GM12878 (cell line): ENCODE measurements around the gene PTPRD. TPM values are rescaled to one million over a fixed set of nuclear protein-coding genes. Genes with fewer than 3 reads are reported as not detected.

Experiments
- ATAC-seq: fragments of 200-7000 bp; cut with Tn5 transposase; 3 replicates; pipeline ENCODE4 v1.9.1; 2020; ENCODE audit warnings: mild to moderate bottlenecking, moderate library complexity
- BruUV-seq: library from RNA; stranded (reverse); fragments of 400-500 nt; replicated peaks from 2 replicates; lab custom pipeline; 2021; lab: Mats Ljungman, UMichigan
- CTCF ChIA-PET: fragments of 300-600 bp; sonication (Branson Sonifier 250); formaldehyde crosslinking; extraction: SDS; loops from one replicate; lab custom pipeline; 2021; ENCODE audit warnings: inconsistent platforms; lab: Yijun Ruan, JAX
- POLR2A ChIA-PET: fragments of 350-600 bp; formaldehyde crosslinking; extraction: SDS; loops from one replicate; lab custom pipeline; 2021; ENCODE audit warnings: inconsistent platforms; lab: Charles Lee
- RAD21 ChIA-PET: fragments of 300-600 bp; sonication (Branson Sonifier 250); formaldehyde crosslinking; loops from one replicate; lab custom pipeline; 2023; ENCODE audit warnings: antibody characterized with exemption; ENCODE audit not compliant: unreplicated experiment; lab: Charles Lee
- SMC1A ChIA-PET: fragments of 300-600 bp; sonication (Branson Sonifier 250); formaldehyde crosslinking; loops from one replicate; lab custom pipeline; 2023; ENCODE audit not compliant: unreplicated experiment, uncharacterized antibody; lab: Charles Lee
- DNase-seq: peaks from one replicate; pipeline ENCODE4 v3.0.0-alpha.2; 2011; ENCODE audit warnings: low read depth, low spot score
- FAIRE-seq: peaks from 3 replicates; lab custom pipeline; 2011; peaks lifted over from hg19 to GRCh38; lab: Jason Lieb, UNC
- H2AFZ ChIP-seq: 2 replicates; pipeline ENCODE4 v1.6.0; 2011; ENCODE audit warnings: low read depth, low read length, control low read depth; ENCODE audit not compliant: control insufficient read depth
- H3K27ac ChIP-seq: 2 replicates; pipeline ENCODE4 v1.5.1; 2011; ENCODE audit warnings: control low read depth; ENCODE audit not compliant: control insufficient read depth, insufficient read depth
- H3K27me3 ChIP-seq, 2 experiments: replicated peaks in 1 of 2; 2 replicates each; pipeline versions ENCODE4 v1.6.0 to v1.6.1; 2011; ENCODE audit warnings: low read length in 1 of 2; ENCODE audit not compliant: control insufficient read depth in 2 of 2, insufficient read depth in 2 of 2
- H3K36me3 ChIP-seq, 2 experiments: 2 replicates each; pipeline ENCODE4 v1.5.1; 2011; ENCODE audit warnings: low read length in 1 of 2; ENCODE audit not compliant: control insufficient read depth in 2 of 2, insufficient read depth in 2 of 2
- H3K4me1 ChIP-seq: 2 replicates; pipeline ENCODE4 v1.6.1; 2011; ENCODE audit warnings: mild to moderate bottlenecking, low read length, moderate library complexity, mixed read lengths; ENCODE audit not compliant: control insufficient read depth, insufficient read depth
- H3K4me2 ChIP-seq: 2 replicates; pipeline ENCODE4 v1.6.0; 2011; ENCODE audit warnings: control low read depth; ENCODE audit not compliant: control insufficient read depth, insufficient read depth
- H3K4me3 ChIP-seq: fragments of 200-600 bp; sonication (generic); 2 replicates; pipeline ENCODE4 v1.5.1; 2016
- H3K79me2 ChIP-seq: 2 replicates; pipeline ENCODE4 v1.6.0; 2011; ENCODE audit warnings: low read length; ENCODE audit not compliant: control insufficient read depth, insufficient read depth
- H3K9ac ChIP-seq: 2 replicates; pipeline ENCODE4 v1.8.0; 2011; ENCODE audit warnings: low read length, control low read depth, mixed read lengths; ENCODE audit not compliant: control insufficient read depth, insufficient read depth
- H3K9me3 ChIP-seq: replicated peaks from 3 replicates; pipeline ENCODE4 v1.5.1; 2011; ENCODE audit warnings: mild to moderate bottlenecking, low read length; ENCODE audit not compliant: control insufficient read depth, insufficient read depth
- H4K20me1 ChIP-seq: 2 replicates; pipeline ENCODE4 v1.6.0; 2011; ENCODE audit not compliant: control insufficient read depth, insufficient read depth
- ASH2L ChIP-seq: fragments of 300-600, 200-600 bp; sonication (generic); IDR thresholded peaks from 2 replicates; pipeline ENCODE4 v1.6.1; 2017; ENCODE audit warnings: low read depth, mild to moderate bottlenecking, borderline replicate concordance
- CBX5 ChIP-seq: sonication (generic); IDR thresholded peaks from 2 replicates; pipeline ENCODE4 v1.6.1; 2016; ENCODE audit warnings: low read depth, moderate library complexity, mild to moderate bottlenecking, inconsistent platforms
- CEBPB ChIP-seq, 2 experiments: fragments of 150-350 bp in 1 of 2; IDR thresholded peaks; 2 replicates each; pipeline ENCODE4 v1.6.1; 2012 to 2014; ENCODE audit warnings: low read depth in 2 of 2, low read length in 2 of 2, borderline replicate concordance in 1 of 2, inconsistent platforms in 1 of 2
- EED ChIP-seq: sonication (generic); IDR thresholded peaks from 2 replicates; pipeline ENCODE4 v1.6.1; 2016; ENCODE audit warnings: antibody characterized with exemption, low read depth
- MXI1 ChIP-seq: fragments of 150-350 bp; IDR thresholded peaks from 2 replicates; pipeline ENCODE4 v1.6.1; 2011; ENCODE audit warnings: low read depth, mild to moderate bottlenecking, inconsistent platforms, low read length, improper control_type of control experiment
- NFIC ChIP-seq: IDR thresholded peaks from 2 replicates; pipeline ENCODE4 v1.6.1; 2012; ENCODE audit warnings: low read depth, mild to moderate bottlenecking, inconsistent platforms, low read length, moderate library complexity
- NFXL1 ChIP-seq: fragments of 450-650 bp; IDR thresholded peaks from 2 replicates; pipeline ENCODE4 v1.6.1; 2017; ENCODE audit warnings: antibody characterized with exemption, mild to moderate bottlenecking, borderline replicate concordance
- POLR2AphosphoS2 ChIP-seq: IDR thresholded peaks from 2 replicates; pipeline ENCODE4 v1.6.1; 2011; ENCODE audit warnings: low read depth, mild to moderate bottlenecking, low read length, improper control_type of control experiment, moderate library complexity
- STAT1 ChIP-seq: fragments of 450-650 bp; conservative IDR thresholded peaks from 2 replicates; pipeline ENCODE4 v1.6.1; 2014; ENCODE audit warnings: antibody characterized with exemption, mild to moderate bottlenecking
- TCF7 ChIP-seq: IDR thresholded peaks from 2 replicates; pipeline ENCODE4 v1.6.1; 2014; ENCODE audit warnings: antibody characterized with exemption, borderline replicate concordance
- ZNF384 ChIP-seq: IDR thresholded peaks from 2 replicates; pipeline ENCODE4 v1.6.1; 2012; ENCODE audit warnings: low read depth, mild to moderate bottlenecking, low read length, improper control_type of control experiment, borderline replicate concordance
- in situ Hi-C: fragments of 300-500 bp; cut with MboI; formaldehyde crosslinking; loops from 9 replicates; pipeline ENCODE4 v1.14.3; 2018; ENCODE audit warnings: mixed read lengths
- intact Hi-C: fragments of 100-400 bp; cut with micrococcal nuclease; formaldehyde crosslinking; loops from one replicate; pipeline ENCODE4 v1.14.2; 2022; ENCODE audit not compliant: unreplicated experiment
- polyA plus RNA-seq, 11 experiments: library from polyadenylated mRNA; depleted of rRNA in 4 of 11; unstranded in 6 of 11; stranded (reverse) in 5 of 11; fragments of >200 nt; fragmentation: Nextera tagmentation in 4 of 11; fragmentation: Illumina TruSeq in 1 of 11; extraction: Ambion mirVana in 4 of 11; extraction: Trizol in 1 of 11; gene quantifications; 1 replicate in 1 of 11; 2 replicates in 10 of 11; pipeline versions ENCODE4 v1.2.1 to v1.2.3, GENCODE V29; 2011 to 2016; ENCODE audit warnings: inconsistent platforms in 2 of 11, missing spikeins in 2 of 11, low read depth in 1 of 11
- total RNA-seq, 4 experiments: library from RNA; depleted of rRNA in 3 of 4; stranded (reverse); fragments of >200 nt in 3 of 4; fragmentation: Illumina TruSeq in 1 of 4; extraction: Trizol in 1 of 4; gene quantifications; 2 replicates each; pipeline versions ENCODE4 v1.2.1 to v1.2.3, GENCODE V29; 2013 to 2021
- TF ChIP-seq, protein P1 (sequence below): fragments of 450-650 bp; IDR thresholded peaks from 2 replicates; pipeline ENCODE4 v1.6.1; 2018; ENCODE audit warnings: mild to moderate bottlenecking, low read depth, moderate library complexity; ENCODE audit not compliant: partially characterized antibody
- TF ChIP-seq, protein P2 (sequence below): IDR thresholded peaks from 2 replicates; pipeline ENCODE4 v1.6.1; 2011; ENCODE audit warnings: low read depth, mild to moderate bottlenecking, low read length, moderate library complexity, borderline replicate concordance; ENCODE audit errors: extremely low read depth
- TF ChIP-seq, protein P3 (sequence below): fragments of 450-650 bp; IDR thresholded peaks from 2 replicates; pipeline ENCODE4 v1.6.1; 2017; ENCODE audit warnings: mild to moderate bottlenecking, moderate library complexity

The PTPRD gene
- total and polyA plus RNA-seq, 10 of the 15 experiments (the other 5 are each of a cell fraction or from before 2014, with no cell fraction given): under 0.01 to 0.05 (median 0.01) TPM; not detected in 7

DNA sequence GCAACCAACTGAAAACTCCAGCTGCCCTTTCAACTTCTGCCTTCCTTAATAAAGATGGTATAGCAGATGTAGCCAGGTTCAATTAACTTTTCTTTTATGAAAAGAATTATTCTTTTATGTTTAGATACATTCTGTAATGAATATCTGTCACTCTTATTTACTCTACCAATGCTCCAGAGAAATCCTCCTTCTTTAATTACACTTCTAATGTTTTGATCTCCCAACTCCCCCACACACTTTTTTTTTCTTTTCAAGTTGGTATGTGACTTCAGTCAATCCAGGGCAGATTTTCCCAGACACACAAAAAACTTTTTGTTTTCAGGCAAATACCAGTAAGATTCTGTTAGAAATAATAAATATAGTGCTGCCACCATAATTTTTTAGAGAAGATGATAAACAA is 1813.2 kb downstream of the PTPRD start:
- CTCF ChIA-PET: no interaction called here
- Histone ChIP-seq H3K9ac (no peak overlapping the region), H4K20me1 (no peaks in the 10 kb centered on the region), H3K27ac (no peak overlapping the region), H3K4me2 (no peak overlapping the region), H3K4me3 (no peak overlapping the region), H3K4me1 (no peaks in the 10 kb centered on the region), H3K79me2 (no peaks in the 10 kb centered on the region), H3K36me3 (no peaks in the 10 kb centered on the region), H3K9me3 (no peaks in the 10 kb centered on the region), H2AFZ (no peak overlapping the region), H3K27me3 (no peaks in the 10 kb centered on the region)
- in situ Hi-C loops (no loop called here), intact Hi-C loops (no loop called here)
- ATAC-seq (no peak), DNase-seq (no peak), FAIRE-seq (no peak)
- RAD21 ChIA-PET: no interaction called here
- POLR2A ChIA-PET: no interaction called here
- SMC1A ChIA-PET: no interaction called here
- BruUV-seq: no TSS peak
- TF ChIP-seq, protein P1, sequence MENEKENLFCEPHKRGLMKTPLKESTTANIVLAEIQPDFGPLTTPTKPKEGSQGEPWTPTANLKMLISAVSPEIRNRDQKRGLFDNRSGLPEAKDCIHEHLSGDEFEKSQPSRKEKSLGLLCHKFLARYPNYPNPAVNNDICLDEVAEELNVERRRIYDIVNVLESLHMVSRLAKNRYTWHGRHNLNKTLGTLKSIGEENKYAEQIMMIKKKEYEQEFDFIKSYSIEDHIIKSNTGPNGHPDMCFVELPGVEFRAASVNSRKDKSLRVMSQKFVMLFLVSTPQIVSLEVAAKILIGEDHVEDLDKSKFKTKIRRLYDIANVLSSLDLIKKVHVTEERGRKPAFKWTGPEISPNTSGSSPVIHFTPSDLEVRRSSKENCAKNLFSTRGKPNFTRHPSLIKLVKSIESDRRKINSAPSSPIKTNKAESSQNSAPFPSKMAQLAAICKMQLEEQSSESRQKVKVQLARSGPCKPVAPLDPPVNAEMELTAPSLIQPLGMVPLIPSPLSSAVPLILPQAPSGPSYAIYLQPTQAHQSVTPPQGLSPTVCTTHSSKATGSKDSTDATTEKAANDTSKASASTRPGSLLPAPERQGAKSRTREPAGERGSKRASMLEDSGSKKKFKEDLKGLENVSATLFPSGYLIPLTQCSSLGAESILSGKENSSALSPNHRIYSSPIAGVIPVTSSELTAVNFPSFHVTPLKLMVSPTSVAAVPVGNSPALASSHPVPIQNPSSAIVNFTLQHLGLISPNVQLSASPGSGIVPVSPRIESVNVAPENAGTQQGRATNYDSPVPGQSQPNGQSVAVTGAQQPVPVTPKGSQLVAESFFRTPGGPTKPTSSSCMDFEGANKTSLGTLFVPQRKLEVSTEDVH: no peak
- TF ChIP-seq MXI1 (no peak), ASH2L (no peak), CBX5 (no peak), POLR2AphosphoS2 (no peak), TCF7 (no peak), NFXL1 (no peak), STAT1 (no peak), CEBPB (IDR thresholded peaks at IDR 0.05; ENCODE audit: borderline replicate concordance in 1 of 2, low read depth in 2 of 2, low read length in 2 of 2) (no peak), EED (no peak), ZNF384 (no peak), NFIC (no peak)
- TF ChIP-seq, protein P2, sequence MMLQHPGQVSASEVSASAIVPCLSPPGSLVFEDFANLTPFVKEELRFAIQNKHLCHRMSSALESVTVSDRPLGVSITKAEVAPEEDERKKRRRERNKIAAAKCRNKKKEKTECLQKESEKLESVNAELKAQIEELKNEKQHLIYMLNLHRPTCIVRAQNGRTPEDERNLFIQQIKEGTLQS: no peak
- TF ChIP-seq, protein P3, sequence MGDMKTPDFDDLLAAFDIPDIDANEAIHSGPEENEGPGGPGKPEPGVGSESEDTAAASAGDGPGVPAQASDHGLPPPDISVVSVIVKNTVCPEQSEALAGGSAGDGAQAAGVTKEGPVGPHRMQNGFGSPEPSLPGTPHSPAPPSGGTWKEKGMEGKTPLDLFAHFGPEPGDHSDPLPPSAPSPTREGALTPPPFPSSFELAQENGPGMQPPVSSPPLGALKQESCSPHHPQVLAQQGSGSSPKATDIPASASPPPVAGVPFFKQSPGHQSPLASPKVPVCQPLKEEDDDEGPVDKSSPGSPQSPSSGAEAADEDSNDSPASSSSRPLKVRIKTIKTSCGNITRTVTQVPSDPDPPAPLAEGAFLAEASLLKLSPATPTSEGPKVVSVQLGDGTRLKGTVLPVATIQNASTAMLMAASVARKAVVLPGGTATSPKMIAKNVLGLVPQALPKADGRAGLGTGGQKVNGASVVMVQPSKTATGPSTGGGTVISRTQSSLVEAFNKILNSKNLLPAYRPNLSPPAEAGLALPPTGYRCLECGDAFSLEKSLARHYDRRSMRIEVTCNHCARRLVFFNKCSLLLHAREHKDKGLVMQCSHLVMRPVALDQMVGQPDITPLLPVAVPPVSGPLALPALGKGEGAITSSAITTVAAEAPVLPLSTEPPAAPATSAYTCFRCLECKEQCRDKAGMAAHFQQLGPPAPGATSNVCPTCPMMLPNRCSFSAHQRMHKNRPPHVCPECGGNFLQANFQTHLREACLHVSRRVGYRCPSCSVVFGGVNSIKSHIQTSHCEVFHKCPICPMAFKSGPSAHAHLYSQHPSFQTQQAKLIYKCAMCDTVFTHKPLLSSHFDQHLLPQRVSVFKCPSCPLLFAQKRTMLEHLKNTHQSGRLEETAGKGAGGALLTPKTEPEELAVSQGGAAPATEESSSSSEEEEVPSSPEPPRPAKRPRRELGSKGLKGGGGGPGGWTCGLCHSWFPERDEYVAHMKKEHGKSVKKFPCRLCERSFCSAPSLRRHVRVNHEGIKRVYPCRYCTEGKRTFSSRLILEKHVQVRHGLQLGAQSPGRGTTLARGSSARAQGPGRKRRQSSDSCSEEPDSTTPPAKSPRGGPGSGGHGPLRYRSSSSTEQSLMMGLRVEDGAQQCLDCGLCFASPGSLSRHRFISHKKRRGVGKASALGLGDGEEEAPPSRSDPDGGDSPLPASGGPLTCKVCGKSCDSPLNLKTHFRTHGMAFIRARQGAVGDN: no peak
